LHCN-M2 (cell line): ENCODE measurements around the gene ARL4C. TPM values are rescaled to one million over a fixed set of nuclear protein-coding genes. Genes with fewer than 3 reads are reported as not detected.

Experiments used
- DNase-seq: peaks from one replicate; pipeline ENCODE4 v3.0.0-alpha.2; 2012; ENCODE audit warnings: low read depth
- total RNA-seq: library from RNA; depleted of rRNA; stranded (reverse); fragments of >200 nt; gene quantifications from 2 replicates; pipeline ENCODE4 v1.2.3, GENCODE V29; 2014

The ARL4C gene
- total RNA-seq, 1 experiment from 2014 or later = 19.6 TPM

- peak; percentile 66 for DNase-seq
Measured at GRCh38 chr2:234500394-234501006, 3.6 kb upstream of the ARL4C start.

- no peak for DNase-seq
Measured at GRCh38 chr2:234497594-234498235, 834 bp upstream of the ARL4C start.

GRCh38 chr2:234496055-234496834 lies 636 bp downstream of the ARL4C start:
- peak; percentile 40 for DNase-seq

GRCh38 chr2:234495251-234496054 lies 1.4 kb downstream of the ARL4C start:
- DNase-seq = no peak

GRCh38 chr2:234494361-234495250 lies 2.3 kb downstream of the ARL4C start:
- peak; percentile 17 for DNase-seq

GRCh38 chr2:234493796-234494195 lies 3.1 kb downstream of the ARL4C start:
- no peak for DNase-seq

- DNase-seq = no peak
Measured at GRCh38 chr2:234492717-234493485, 4.0 kb downstream of the ARL4C start.

- DNase-seq = no peak
Measured at GRCh38 chr2:234491897-234492296, 5.0 kb downstream of the ARL4C start.

GRCh38 chr2:234491281-234491680 lies 5.6 kb downstream of the ARL4C start:
- no peak for DNase-seq

- no peak for DNase-seq
Measured at GRCh38 chr2:234490271-234491091, 6.4 kb downstream of the ARL4C start.

GRCh38 chr2:234488913-234489451 lies 7.9 kb downstream of the ARL4C start:
- DNase-seq = no peak

GRCh38 chr2:234488486-234488885 lies 8.4 kb downstream of the ARL4C start:
- no peak for DNase-seq

- DNase-seq = no peak
Measured at GRCh38 chr2:234487356-234487755, 9.5 kb downstream of the ARL4C start.

- DNase-seq = peak; percentile 9
Measured at GRCh38 chr2:234483568-234484251, 13.2 kb downstream of the ARL4C start.

- no peak for DNase-seq
Measured at GRCh38 chr2:234481301-234481700, 15.6 kb downstream of the ARL4C start.

GRCh38 chr2:234480337-234480736 lies 16.5 kb downstream of the ARL4C start:
- DNase-seq = no peak

- no peak for DNase-seq
Measured at GRCh38 chr2:234479465-234479864, 17.4 kb downstream of the ARL4C start.
